Fibroblast of skin of back (primary cell): Measurements from ENCODE around the gene NUDT1.

Source experiments
- DNase-seq: peaks from one replicate; pipeline ENCODE4 v3.0.0-alpha.2; 2013

NUDT1 gene

DNA sequence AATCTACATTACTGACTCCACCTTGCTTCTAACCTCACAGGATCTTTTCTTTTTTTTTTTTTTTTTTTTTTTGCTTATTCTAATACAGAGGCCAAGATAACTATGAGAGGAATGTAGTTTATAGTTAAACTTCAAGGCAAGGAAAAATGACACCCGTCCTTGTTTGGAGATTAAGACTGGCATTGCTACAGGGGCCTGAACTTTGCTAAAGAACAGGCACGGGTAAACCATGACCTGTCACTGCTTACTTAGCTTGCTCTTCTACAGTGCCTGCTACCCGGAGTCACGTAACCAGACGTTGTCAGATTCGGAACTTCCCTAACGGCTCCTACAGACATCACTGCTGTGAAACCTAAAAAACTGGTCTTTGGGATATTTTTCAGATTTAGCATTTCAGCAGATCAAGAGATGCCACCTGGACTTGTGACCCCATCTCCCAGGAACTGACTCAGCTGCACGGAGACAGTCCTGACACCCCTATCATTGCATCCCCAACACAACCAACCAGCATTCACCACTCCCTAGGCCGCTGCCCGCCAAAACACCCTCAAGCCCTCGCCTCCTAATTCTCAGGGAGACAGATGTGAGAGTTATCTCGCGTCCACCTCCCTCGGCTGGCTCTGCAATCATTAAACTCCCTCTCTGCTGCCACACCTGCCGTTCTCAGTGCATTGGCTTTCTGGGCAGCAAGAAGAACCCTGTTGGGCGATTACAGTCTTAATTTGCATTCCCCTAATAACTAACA is 36.8 kb upstream of the NUDT1 start:
- peak; percentile 41 for DNase-seq

DNA sequence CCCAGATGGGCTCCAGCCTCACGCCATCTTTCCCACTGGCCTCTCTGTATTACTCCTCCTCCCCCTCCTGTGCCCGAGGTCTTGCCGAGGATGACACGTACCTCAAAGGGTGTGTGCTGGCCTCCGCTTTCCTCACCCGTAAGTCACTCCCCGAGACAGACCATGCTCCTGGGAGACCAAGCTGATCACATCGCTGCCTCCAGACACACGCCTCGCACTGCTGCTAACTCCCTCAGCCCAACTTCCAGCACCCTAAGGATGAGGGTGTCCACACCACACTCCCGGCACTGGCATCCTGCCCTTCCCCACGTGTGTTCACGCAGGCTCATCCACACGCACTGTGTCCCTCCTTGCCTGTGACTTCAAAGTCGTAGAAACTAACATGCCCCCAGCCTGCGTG is 33.3 kb upstream of the NUDT1 start:
- no peak for DNase-seq

DNA sequence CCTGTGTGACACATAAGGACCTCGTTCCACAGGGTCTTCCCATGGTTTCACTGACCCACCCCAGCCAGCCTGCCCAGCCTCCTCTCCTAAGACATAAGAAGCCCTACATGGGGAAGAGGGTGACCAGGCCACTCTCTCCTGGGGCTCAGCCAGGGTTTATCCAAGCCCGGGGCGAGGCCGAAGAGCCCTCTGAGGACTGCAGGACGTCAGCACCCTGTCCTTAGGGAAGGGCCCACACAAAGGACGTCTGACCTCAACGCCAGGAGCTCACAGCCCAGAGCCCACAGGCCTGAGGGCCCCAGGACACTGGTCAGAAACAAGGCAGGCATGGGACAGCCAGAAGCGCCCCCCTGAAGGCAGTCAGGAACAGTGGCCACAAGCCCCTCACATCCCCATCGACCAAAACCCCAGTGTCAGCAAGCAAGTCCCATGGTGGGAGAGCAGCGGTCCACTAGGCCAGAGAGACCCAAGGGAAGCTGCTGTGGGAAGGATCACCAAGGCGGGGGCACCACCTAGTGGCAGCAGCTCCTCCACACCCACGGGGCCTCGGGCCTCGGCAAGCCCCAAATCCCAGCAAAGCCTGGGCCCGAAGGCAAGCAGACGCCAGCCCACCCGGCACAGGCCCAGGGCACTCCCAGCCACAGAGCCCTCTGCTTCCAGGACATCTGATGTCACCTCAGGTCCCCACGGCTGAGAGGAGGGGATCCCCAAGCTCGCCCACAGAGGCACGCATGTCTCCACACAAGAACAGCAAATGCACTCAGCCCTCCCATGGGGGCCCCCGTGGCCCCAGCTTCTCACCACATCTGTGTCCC is 32.7 kb upstream of the NUDT1 start:
- peak; percentile 72 for DNase-seq

DNA sequence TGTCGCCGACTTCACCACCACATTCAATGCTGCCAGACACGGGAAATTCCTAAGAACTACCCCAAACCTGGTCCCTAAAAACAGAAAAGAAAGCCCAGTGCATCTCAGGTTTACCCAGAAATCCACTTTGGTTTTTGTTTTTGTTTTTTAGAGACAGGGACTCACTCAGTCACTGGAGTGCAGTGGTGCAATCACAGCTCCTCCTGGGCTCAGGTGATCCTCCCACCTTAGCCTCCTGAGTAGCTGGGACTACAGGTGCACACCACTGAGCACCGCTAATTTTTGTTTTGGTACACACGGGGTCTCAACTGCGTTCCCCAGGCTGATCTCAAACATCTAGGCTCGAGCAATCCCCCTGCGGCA is 32.1 kb upstream of the NUDT1 start:
- DNase-seq: no peak

DNA sequence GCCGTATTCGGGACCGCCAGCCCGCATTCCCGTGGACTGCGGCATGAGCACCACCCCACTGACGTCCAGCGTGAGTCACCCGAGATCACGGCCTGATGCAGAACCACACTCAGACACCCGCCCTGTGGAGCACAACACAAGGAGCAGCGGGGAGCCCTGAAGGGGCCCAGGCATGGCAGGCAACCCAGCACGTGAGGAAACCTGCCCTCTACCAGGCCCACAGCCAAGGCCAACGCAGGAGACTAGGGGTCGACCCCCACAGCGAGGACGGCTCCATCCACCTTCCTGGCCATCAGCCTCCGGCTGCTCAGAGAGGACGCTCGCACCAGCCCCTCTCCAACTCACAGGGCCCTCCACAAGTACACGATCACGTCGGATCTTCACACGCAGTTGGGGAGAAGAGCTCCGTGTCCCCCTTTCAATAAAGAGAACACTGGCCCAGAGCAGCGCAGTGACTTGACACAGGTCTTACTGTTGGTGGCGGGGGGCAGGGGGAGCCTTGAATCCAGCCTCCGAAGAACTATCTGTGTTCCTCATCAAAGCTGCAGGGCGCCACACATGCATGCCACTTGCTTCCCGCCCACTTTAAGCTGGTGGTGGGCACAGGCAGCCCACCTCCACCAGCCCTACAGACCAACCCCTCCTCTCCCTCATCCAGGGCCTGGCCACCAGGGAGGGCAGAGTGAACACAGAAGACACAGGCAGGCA is 31.3 kb upstream of the NUDT1 start:
- DNase-seq: no peak

DNA sequence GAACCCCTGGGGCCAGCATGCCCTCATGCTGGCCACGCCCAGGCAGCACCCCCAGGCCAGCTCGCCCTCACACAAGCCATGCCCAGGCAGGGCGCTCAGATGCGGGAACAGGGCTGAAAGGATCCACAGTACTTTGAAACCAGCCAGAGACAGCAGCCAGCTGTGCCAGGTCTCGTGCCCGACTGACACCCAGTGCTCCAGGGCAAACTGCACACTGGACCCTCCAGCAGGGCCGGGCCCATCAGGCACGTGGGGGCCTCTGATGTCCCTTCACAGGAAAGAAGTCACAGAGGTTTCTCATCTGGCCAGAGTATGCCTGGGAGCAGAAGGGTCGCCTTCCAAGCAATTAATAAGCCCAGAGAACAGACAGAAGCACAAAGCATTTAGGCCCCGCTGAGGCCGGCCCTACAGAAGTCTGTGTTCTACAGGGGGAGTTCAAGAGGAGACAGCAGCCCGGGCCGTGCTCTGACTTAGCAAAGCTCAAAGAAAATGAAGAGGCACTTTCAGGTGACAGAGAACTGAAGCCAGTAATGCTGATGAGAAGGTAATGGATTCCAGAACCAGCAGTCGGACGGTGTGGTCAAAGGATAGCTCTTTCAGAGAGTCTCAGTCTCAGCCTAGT is 30.7 kb upstream of the NUDT1 start:
- DNase-seq: no peak

DNA sequence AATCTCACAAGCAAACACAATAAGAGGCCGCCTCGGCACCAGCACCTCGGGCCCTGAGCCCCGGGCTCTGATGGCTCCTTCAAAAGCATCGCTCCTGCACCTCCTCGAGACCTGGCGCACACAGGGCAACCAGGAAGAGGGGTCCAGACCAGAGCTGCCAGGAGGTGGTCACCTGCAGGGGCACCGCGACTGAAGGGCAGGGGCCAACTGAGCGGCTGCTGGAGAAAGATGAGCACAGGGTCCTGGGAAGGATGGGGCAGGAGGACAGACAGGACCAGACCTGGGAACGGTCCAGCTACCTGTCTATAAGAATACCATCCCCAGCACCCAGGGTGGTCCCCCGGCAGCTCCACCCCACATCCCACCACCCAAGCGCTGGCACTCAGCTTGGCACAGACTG is 30.1 kb upstream of the NUDT1 start:
- DNase-seq: no peak

DNA sequence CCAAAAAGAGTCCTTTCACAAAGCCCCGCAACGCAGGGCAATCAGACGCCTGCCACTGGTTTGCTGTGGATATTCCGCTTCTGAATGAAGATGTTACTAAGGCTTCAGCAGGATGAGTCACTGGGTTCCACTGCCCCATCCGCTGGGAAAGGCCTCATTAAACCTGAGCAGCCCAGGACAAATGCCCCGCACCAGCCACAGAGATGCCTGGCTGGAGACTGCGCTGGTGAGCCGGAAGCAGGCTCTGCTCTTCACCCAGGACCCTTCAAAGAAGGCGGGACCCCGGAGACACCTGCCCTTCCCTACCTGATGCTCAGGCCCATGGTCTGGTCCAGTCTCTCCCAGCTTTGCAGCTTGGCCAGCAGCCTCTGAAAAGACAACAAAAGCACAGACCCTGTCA is 29.1 kb upstream of the NUDT1 start:
- DNase-seq: no peak

DNA sequence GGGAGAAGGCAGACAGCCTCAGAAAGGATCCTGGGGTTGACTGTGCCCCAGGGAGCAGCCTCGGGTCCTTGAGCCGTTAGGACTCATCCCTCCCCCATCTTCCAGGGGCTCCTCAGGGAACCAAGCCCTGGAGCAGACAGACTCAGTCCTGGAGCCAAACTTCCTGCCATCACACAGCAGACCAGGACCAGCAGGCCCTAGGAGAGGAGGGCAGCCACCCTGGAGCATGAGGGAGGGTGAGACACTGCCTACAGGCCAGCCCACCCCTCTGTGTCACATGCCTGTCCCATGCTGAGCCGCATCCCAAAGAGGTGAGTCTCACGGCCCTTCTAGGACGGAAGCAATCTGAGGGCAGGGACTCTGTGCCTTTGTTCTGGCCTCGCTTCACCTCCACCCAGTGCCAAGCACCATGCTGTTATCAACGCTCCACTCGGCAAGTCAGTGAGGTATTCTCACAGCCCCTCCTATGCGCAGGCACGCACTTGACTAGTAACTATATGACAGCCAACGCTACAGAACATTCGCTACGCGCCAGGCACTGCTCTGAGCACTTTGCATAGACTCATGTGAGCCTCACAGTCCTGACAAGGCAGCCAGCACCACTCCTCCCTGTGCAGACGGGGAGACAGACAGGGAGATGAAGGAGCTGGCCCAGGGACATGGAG is 28.3 kb upstream of the NUDT1 start:
- DNase-seq: no peak

DNA sequence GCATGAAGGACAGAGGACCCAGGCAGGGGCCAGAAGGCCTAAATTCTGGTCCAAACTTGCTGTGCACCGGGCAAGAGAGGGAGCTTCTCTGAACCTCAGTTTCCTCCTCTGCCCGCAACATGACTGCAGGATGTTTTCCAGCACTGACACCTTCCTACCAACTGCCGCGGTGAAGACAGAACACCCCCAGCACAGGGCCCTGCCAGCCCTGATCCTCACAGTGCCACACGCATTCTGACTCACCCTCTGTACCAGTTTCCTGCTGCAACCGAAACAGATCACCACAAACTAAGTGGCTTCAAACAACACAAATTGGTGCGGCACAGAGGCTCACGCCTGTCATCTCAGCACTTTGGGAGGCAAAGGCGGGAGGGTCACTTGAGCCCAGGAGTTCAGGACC is 27.4 kb upstream of the NUDT1 start:
- no peak for DNase-seq

DNA sequence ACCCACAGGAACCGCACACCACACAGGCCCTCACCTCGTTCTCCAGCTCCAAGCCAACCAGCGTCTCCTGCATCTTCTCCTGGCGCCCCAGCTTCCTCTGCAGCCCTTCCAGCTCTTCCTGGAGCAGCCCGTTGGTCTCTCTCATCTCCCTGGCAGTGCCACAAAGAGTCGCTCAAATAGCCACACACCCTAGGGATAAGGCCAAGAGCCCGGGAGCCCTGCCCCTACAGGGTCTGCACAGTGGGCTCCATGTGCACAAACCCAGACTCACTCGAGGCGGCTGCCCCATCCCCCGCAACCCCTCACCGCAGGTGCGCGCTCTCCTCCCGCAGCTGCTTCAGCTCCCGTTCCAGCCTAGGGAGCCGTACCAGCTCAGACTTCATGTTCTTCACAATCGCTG is 26.2 kb upstream of the NUDT1 start:
- DNase-seq: no peak

DNA sequence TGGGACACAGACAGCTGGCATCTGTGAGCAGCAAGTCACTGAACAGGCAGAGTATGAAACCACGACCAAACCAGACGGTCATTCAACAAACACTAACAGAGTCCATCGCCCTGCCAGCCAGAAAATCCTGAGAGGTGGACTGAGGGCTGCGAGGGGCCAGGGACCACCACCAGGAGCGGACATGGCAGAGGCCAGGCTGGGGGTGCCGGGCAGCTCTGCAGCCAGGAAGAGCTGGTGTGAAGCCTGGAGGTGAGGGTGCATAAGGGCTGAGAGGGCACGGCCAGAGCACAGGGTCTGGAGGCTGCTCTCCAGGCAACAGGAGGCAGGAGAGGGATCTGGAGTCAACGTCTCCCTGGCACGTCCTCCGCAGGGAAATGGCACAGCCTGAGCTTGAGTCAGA is 24.8 kb upstream of the NUDT1 start:
- DNase-seq: no peak

DNA sequence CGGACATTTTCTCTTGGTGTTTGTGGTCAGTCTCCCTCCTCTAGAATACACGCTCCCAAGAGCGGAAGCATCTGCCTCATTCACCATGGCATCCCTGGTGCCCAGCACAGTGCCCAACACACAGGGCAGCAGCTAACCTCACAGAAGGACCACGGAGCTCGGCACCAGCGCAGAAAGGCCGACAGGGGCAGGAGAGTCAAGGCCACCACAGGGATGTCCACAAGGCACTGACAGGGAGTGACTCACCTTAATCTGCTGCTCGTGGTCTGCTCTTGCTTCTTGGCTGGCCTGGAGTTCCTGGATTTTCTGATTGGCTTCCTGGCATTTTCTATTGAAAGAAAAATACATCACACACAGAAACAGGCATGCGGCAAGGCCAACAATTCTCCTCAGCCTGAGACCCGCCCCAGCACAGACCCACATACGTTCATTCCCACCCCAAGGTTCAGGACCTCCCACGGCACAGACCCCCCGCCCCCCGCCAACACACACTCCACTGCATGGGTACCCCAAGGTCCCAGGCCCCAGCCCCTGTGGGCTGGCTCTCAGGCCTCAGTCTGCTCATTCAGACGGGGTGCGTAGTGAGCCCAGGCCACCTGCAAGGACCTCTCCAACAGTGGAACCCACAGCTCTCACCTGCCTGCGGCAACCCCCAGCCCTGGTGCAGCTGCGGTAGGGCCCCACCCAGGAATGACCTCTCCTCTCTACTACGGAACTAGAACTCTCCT is 24.1 kb upstream of the NUDT1 start:
- DNase-seq: no peak

DNA sequence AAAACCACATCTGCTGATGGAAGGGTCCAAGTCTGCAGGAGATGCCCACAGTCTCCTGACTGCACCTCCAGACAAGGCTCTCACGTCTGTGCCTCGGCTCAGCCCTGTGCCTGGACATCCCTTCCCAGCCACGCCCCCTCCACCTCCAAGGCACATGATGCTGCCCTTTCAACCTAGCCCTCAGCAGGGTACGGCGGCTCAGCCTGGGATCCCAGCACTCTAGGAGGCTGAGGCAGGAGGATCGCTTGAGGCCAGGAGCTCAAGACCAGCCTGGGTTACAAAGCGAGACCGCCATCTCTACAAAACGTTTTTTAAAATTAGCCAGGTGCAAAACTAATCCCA is 23.6 kb upstream of the NUDT1 start:
- DNase-seq: no peak

DNA sequence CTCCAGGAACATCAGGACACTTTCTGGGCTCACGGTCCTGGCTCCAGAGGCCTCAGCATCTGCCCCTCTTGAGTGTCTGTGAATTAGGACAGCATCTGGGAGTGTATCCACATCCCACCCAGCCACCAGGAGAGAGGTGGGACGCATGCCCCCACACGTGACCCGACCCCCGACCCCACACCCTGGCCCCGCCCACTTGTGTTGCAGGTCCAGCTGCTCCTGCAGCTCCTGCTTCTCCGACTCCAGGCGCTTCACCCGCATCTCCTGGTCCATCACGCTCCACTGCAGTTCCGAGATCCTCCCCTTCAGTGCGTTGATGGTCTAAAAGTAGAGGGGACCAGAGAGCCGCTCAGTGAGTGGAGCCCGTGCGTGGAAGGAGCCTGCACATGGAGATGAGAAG is 22.9 kb upstream of the NUDT1 start:
- DNase-seq: no peak

DNA sequence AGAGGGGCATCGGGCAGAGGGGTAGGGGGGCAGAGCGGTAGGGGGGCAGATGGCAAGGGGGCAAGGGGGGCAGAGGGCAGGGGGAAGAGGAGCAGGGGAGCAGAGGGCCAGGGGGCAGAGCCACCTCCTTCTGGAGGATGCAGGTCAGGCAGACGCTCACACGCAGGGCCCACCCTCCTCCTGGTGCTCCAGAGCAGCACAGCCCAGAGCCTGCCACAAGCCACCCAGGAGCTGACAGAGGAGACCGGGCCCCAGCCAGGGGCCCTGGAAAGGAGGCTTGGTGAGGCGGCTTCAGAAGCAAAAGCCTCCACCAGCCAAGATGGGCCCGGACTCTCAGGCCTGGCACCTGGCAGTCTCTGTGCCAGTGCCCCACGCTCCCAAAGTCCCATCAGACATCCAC is 22.4 kb upstream of the NUDT1 start:
- no peak for DNase-seq

DNA sequence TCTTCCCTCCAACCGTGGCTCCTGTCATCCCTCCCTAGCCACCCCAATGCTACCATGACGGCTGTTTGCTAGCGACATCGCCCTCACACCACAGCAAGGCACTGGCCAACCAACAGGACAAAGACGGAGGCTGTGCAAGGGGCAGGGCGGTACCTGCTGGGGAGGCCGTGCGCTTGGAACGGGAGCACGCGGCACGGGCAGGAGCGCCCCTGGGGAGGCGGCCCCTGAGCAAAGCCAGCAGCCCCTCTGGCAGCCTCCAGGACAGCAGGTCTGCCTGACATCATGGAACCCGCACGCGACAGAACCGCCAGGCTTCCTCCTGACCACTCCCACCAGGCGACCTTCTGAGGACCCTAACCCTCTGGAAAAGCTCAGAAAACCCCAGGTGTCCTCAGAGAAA is 22.0 kb upstream of the NUDT1 start:
- no peak for DNase-seq

DNA sequence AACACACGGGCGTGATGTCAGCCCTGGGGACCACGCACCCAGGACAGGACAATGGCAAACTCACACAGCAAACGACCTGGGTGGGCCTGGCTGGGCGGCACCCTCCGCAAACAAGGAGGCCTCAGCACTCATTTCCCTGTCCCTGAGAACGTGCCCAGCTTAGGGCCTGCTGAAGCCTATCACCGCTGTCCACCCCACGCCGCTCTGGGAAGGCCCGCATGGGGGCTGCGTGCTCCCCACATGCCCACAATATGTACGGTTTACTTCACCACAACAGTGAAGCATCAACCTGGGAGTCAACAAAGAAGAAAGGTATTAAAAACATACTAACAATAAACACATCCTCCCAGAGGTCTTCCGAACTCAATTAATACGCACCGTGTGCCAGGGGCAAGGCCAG is 21.5 kb upstream of the NUDT1 start:
- no peak for DNase-seq

DNA sequence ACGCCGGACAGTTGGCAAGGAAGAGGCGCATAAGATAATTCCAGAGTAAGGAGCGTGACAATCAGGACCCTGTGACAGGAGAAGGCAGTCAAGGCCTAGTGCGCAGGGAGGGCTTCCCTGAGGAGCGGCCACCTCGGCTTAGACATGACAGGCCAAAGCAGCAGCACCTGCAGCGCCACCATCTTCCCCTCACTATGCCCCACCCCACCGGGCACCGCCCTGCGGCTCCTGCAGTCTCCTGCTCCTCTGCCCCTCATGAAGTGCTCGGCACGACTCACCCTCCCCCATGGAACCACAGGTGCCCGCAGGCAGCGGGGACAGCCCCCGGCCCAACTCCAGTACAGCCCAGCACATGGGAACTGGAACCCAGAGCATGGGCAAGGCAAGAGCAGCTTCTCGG is 21.1 kb upstream of the NUDT1 start:
- DNase-seq: no peak

DNA sequence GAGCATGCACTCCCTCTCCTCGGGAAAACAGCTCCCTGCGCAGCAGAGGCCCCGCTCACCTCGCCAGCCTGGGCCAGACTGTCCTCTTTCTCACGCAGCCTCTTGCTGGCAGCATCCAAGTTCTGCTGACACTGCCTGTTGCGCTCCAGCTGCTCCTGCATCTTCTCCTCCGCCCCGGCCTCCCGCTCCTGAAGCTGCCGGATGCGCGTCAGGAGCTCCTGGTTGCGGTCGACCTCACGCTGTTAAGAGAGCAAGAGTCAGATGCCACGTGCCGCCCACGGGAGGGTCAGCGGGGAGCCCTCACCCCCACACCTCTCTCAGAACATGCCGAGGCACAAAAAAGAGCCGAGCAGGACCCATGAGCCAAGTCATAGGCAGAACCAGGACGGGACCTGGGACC is 19.5 kb upstream of the NUDT1 start:
- no peak for DNase-seq

DNA sequence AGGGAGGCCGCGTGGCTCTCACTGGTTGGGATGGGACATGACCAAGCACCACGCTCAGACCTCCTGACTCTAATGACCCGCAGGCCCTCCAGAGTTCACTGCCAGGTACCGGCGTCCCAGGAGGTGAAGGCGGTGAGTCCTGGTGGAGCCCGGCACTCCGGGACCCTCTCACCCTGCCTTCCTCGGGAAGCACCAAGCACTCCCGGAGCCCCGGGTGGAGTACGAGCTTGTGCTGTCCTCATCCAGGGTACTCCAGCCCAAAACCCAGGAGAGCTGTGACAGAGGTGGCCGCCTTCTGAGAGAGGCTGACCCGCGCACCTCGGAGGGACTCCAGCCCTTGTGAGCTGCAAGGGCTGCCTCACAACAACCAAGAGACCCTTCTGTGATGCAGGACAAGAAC is 18.7 kb upstream of the NUDT1 start:
- no peak for DNase-seq

DNA sequence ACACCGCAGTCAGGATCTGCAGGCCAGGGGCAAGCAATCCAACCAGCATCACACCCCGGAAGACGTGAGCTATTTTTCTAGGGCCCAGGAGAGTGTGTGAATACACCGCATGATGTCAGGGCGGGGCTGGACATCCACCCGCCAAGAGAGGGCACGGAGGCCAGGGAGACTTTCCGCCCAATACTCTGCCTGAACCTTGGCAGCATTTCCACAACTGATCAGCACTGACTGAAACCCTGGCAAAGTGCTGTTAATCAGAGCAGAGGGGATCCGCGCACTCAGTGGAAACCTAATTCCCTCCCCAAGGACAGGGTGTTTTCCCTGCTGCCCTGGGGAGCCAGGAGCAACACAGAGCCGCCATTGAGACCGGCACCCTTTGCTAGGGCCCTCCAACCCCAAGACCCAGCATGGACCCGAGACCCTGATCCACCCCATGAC is 17.5 kb upstream of the NUDT1 start:
- DNase-seq: no peak
